Mucosa of stomach (tissue), 1 donor: ENCODE measurements around the gene FAM3D.

Experiments
- H3K27me3 ChIP-seq: one replicate; pipeline ENCODE4 v1.7.0; 2013; ENCODE audit warnings: mild to moderate bottlenecking, low read length; ENCODE audit not compliant: control insufficient read depth, insufficient read depth
- H3K36me3 ChIP-seq: one replicate; pipeline ENCODE4 v1.7.0; 2013; ENCODE audit warnings: low read length; ENCODE audit not compliant: control insufficient read depth, insufficient read depth
- H3K4me1 ChIP-seq: one replicate; pipeline ENCODE4 v1.7.0; 2013; ENCODE audit warnings: mild to moderate bottlenecking, low read length; ENCODE audit not compliant: control insufficient read depth, insufficient read depth
- H3K4me3 ChIP-seq: one replicate; pipeline ENCODE4 v1.7.0; 2013; ENCODE audit warnings: low read length
- H3K9ac ChIP-seq: one replicate; pipeline ENCODE4 v1.7.0; 2013; ENCODE audit warnings: mild to moderate bottlenecking, low read length, moderate library complexity
- H3K9me3 ChIP-seq: one replicate; pipeline ENCODE4 v1.7.0; 2013; ENCODE audit warnings: mild to moderate bottlenecking, low read length, moderate library complexity; ENCODE audit not compliant: control insufficient read depth
- donor health status: Pancreatic carcinoma.

Gene FAM3D

DNA sequence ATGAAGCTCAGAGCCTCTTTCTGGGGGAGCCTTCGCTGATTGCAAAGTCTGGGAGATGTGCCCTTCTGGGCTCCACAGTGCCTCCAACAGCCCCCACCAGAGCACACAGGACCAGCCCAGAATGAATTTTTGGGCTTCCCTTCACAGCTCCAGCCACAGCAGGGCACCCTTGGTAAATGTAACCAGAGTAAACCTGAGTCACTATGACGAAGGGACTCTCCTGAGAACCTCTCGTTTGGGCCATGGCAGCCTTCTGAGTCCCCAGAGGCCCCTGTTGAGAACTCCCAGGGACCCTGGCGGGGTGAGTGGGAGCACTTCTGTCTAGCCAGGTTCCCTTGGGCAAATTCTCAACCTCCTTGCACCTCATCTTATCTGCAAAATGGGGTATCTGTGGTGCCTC lies 20.8 kb downstream of the FAM3D start:
- Histone ChIP-seq H3K27me3 (no peaks in the 10 kb centered on the region), H3K4me3 (no peak overlapping the region), H3K9ac (no peak overlapping the region), H3K9me3 (peaks cover 4% of the 10 kb centered on the region), H3K36me3 (no peaks in the 10 kb centered on the region), H3K4me1 (peaks cover 22% of the 10 kb centered on the region)

DNA sequence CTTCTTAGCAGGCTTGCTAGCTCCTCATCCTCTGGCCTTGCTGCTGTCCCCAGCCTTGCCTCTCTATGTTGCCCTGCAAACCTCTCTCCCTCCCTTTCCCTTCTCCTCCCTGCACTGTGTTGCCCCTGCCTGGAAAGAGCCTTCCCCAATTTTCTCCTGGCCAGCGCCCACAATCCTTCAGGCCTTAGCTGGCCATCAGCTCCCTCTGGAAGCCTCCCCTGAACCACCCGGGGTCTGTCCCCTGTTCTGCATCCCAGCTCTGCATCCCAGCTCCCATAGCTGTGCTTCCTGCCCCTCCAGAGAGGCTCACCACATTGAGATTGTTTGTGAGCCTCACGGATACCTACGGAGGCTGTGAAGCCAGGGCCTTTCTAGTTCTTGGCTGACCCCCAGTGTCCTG lies 23.7 kb downstream of the FAM3D start:
- H3K4me1 ChIP-seq: peaks cover 14% of the 10 kb centered on the region
- no peak overlapping the region for H3K4me3 ChIP-seq
- no peaks in the 10 kb centered on the region for H3K36me3 ChIP-seq
- no peak overlapping the region for H3K9ac ChIP-seq
- H3K27me3 ChIP-seq: no peaks in the 10 kb centered on the region
- H3K9me3 ChIP-seq: no peaks in the 10 kb centered on the region

DNA sequence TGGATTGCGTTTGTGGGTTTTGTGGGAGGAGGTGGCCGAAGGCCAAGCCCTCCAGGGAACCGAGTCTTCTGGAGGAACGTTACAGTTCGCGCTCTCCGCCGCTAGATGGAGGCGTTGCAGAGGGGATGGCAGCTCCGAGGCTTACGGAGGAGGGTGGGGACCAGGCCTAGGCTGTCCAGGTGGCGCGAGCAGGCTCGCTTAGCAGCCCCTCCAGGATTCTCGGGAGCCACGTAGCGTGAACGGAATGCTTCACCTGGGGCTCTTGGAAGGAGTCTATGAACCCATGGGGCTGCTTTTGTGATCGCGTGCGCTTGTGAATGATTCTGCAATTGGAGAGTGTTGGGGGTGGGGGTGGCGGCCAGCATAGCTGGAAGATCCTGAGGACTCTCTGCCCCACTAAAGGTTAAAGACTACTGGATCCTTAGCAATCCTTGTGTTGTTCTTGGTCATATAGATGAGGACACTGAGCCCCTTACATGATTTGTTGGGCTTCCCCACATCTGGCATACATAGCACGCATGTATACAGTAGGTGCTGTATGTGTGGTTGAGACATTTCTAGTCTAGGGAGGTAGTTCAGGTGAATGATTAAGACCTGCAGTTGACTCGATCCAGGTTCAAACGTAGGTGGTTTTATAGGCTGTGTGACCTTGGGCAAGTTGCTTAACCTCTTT lies 25.7 kb downstream of the FAM3D start:
- Histone ChIP-seq H3K4me1 (no peaks in the 10 kb centered on the region), H3K36me3 (peaks cover 8% of the 10 kb centered on the region), H3K4me3 (no peak overlapping the region), H3K27me3 (no peaks in the 10 kb centered on the region), H3K9me3 (no peaks in the 10 kb centered on the region), H3K9ac (no peak overlapping the region)

DNA sequence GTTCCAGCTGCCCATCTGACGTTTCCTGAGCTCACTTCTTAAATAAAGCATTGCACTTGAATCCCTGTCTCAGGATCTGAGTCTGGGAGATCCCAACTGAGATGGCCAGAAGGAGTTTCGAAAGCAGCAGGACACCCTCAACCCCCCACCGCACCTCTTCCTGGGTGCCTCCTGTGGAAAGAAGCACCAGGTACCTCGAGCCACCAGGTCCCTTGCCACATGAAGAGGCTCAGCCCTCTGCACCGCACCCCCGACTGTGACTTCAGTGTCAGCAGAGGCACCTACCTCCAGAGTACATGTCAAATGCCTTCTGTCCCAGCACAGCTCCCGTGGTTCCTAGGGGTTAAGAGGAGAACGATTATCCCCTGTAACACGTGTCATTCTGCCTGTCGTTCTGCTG lies 26.7 kb downstream of the FAM3D start:
- Histone ChIP-seq H3K27me3 (no peaks in the 10 kb centered on the region), H3K9ac (no peak overlapping the region), H3K4me3 (no peak overlapping the region), H3K9me3 (no peaks in the 10 kb centered on the region), H3K36me3 (peaks cover 8% of the 10 kb centered on the region), H3K4me1 (no peaks in the 10 kb centered on the region)

DNA sequence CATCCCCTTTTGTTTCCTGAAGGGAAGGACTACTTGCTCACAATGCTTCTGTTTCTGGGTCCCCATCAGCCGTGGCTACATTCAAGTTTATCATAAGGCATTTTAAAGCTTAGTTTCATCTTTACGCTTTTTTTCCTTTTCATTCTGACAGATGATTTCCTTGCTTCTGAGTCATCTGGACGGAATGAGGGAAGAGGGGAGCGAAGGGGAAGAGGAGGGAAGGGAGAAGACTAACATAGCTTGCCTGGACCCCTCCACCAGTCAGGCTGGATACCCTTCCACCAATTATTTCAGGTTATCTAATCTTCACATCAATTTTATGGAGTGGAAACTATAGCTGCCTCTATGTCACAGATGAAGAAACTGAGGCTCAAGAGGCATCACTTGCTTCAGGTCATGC lies 27.6 kb downstream of the FAM3D start:
- H3K4me1 ChIP-seq: no peaks in the 10 kb centered on the region
- no peak overlapping the region for H3K9ac ChIP-seq
- H3K27me3 ChIP-seq: no peaks in the 10 kb centered on the region
- H3K9me3 ChIP-seq: no peaks in the 10 kb centered on the region
- no peak overlapping the region for H3K4me3 ChIP-seq
- peaks cover 8% of the 10 kb centered on the region for H3K36me3 ChIP-seq

DNA sequence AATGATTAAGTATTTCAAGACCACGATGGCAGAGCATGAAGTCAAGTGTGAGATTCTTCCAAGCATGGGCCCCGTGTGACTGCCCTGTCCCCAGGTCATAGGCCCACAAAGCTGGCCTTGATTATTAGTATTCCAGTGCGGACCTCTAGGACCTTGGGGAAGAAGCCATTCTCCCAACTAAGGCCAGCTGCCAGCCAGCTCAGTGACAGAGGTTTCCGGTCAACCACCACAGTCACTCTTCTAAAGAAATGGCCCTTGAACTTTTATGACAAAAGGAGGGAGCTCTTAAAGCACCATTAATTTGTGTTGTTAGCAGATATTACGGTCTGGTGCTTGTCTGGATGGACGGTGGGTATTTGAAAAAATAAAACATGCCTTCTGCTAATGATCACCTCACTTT lies 28.0 kb downstream of the FAM3D start:
- Histone ChIP-seq H3K36me3 (peaks cover 8% of the 10 kb centered on the region), H3K9me3 (no peaks in the 10 kb centered on the region), H3K9ac (no peak overlapping the region), H3K4me3 (no peak overlapping the region), H3K27me3 (no peaks in the 10 kb centered on the region), H3K4me1 (no peaks in the 10 kb centered on the region)

DNA sequence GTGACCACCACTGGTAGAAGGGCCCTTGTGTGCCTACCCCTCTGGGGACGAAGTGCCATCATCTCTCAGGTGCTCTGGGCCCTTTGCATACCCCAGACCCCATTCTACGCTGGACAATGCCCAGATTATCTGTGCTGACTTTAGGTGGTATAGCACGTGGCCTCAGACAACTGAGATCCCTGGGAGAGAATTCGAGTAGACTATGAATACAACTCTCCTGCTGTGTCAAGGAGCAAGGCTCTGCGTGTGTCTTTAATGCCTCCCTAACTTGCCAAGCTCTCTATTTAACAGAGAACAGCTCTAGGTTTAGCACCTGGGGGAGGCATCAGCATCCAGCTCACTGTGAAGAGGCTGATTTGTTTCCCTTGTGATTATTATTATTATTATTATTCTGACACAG lies 29.1 kb downstream of the FAM3D start:
- Histone ChIP-seq H3K36me3 (peaks cover 8% of the 10 kb centered on the region), H3K4me1 (no peaks in the 10 kb centered on the region), H3K9ac (no peak overlapping the region), H3K9me3 (no peaks in the 10 kb centered on the region), H3K27me3 (no peaks in the 10 kb centered on the region), H3K4me3 (no peak overlapping the region)

DNA sequence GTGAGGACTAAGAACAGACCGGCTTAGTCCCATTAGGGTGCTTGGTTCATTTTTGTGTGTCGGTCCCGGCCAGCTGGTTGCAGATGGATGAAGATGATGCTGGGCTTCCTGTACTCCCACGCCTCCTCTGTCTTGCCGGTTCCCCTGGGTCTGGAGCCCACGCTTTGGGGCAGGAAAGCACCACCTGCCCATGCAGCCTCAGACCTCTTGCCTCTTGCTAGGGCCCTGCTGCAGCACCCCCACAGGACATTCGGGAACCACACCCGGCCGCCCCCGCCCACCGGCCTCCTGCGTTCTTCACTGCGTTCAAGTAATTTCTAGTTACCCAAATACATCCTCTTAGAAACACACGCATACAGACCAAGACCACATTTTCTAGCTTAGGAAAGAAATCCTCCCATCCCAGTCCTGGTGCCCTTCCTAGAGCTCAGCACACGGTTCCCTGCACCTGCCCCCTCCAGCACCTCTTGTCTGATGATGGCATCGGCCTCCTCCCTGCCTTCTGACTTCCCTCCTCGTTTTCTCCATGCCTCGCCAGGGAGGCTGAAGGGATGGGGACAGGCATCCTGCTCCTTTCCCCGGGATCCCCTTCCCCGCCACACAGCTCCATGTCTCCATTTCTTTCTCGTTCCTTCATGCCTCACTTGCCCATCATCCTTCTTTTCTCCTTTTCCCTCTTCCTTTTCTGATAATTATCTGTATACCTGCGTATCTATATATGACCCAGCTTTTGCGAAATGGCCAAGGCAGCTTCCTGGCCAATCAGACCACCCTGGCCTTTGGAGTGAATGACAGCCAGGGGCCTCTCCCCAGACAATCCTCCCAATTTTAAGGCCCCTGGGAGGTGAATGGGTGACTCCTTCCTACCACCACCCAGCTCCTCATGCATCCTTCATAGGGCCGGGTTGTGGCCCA lies 30.9 kb downstream of the FAM3D start:
- no peak overlapping the region for H3K4me3 ChIP-seq
- H3K9me3 ChIP-seq: no peaks in the 10 kb centered on the region
- no peaks in the 10 kb centered on the region for H3K27me3 ChIP-seq
- H3K36me3 ChIP-seq: peaks cover 8% of the 10 kb centered on the region
- H3K4me1 ChIP-seq: no peaks in the 10 kb centered on the region
- no peak overlapping the region for H3K9ac ChIP-seq

DNA sequence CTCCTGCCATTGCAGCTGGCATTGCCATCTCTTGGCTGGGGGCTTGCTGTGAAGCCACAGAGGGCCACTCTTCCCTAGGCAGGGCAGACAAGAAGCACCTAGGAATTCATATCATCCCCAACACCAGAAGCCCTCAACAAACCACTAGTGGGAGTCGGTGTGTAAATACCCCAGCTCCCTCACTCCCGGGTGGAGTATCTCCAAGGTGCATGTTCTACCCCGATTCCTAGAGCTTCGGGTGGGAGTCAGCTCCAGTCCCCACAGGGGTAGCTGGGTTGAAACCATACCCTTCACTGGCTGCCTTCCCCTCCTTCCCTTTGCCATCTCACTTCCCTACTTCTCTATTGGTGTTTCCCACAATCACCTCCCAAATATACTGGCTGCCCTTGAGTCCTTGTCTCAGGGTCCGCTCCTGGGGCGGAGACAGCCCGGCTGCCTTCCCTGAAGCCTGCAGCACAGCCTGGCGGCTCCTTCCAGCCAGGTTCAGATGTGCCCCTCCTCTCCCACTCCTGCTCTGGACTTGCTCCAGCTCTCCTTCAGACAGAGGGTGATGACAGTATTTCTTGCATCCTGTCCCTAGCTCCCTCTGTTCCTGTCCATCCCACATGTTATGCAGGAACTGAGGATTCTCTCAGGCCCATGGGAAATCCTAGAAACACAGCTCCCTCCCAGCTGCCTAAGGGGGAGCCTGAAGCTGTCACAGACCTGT lies 33.3 kb downstream of the FAM3D start:
- Histone ChIP-seq H3K9ac (no peak overlapping the region), H3K4me1 (peaks cover 12% of the 10 kb centered on the region), H3K9me3 (no peaks in the 10 kb centered on the region), H3K36me3 (peaks cover 8% of the 10 kb centered on the region), H3K4me3 (no peak overlapping the region), H3K27me3 (no peaks in the 10 kb centered on the region)

DNA sequence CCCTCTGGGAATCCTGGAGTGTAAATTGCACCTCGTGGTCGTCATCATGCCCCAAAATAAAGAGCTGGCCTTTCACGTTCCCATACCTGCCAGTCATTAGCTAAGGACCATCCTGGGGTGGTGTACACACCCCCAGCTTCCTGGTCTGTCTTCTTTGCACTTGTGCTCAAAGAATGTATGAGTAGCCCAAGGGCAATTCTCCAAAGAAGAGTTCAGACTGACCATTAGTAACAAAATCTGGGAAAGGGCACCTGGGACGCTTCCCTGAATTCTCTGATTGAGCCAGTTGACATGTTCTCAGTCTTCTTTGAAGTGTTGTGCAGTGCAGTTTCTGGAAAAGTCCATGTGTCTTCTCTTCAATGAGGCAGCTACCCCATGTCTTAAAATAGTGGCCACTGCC lies 34.8 kb downstream of the FAM3D start:
- Histone ChIP-seq H3K27me3 (no peaks in the 10 kb centered on the region), H3K4me3 (no peak overlapping the region), H3K4me1 (peaks cover 17% of the 10 kb centered on the region), H3K36me3 (peaks cover 8% of the 10 kb centered on the region), H3K9ac (no peak overlapping the region), H3K9me3 (no peaks in the 10 kb centered on the region)

DNA sequence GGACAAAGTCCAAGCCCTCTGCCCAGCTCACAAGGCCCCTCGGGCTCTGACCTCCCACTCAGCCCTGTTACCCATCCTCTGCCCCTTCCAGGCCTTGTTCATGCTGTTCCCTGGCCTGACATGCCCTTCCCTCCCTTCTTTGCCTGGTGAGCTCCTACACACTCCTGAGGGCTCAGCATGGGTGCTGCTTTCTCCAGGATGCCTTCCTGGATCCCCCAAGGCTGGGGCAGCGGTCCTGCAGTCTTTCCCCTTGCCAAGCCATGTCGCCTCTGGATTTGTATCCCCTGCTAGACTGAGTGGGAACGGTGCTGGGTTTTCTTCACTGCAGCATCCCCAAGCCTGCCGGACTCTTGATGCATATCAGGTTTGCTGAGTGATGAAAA lies 35.9 kb downstream of the FAM3D start:
- Histone ChIP-seq H3K9me3 (no peaks in the 10 kb centered on the region), H3K4me1 (peaks cover 17% of the 10 kb centered on the region), H3K36me3 (no peaks in the 10 kb centered on the region)

DNA sequence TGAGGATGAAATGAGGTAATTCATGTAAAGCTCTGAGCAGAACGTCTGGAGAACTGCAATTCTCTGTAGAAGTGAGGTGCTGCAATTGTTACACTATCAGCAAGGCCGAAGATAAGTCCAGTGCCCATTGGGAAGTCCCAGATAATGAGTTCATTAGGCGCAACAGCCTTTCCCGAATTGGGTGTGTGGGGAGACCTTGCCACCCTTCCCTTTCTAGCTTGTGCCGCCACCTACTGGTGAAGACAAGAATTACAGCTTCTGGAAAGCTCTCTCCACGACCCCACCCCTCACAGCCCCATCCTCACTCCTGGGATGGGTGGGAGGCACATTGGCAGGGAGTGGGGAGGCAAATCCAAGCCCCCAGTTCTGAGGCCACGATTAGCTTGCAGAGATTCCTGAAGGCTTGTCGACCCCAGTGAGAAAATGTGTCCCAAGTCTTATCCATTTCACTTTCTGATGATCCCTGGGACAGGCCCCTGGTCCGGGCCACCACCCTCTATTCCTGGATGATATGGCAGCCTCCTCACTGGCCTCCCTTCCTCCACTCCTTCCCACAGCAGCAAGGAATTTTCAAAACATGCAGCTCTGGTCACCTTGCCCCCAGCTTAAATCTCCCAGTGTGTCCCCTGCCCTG lies 36.4 kb downstream of the FAM3D start:
- no peaks in the 10 kb centered on the region for H3K36me3 ChIP-seq
- no peaks in the 10 kb centered on the region for H3K27me3 ChIP-seq
- no peaks in the 10 kb centered on the region for H3K9me3 ChIP-seq
- no peak overlapping the region for H3K4me3 ChIP-seq
- peaks cover 17% of the 10 kb centered on the region for H3K4me1 ChIP-seq
- H3K9ac ChIP-seq: no peak overlapping the region

More for the DNA sequence above, 35.9 kb downstream of the FAM3D start:
- Histone ChIP-seq H3K9ac (no peak overlapping the region), H3K27me3 (no peaks in the 10 kb centered on the region), H3K4me3 (no peak overlapping the region)
